EL (cell line): ENCODE measurements around the gene VPS26B.
"Not testable (repeated sequence)": the region's sequence is repeated elsewhere in the genome, so short reads cannot be mapped to it uniquely, and the experiment has no call there.

Source experiments
- DNase-seq: peaks from one replicate; pipeline ENCODE4 v3.0.0-alpha.2; 2016

Gene VPS26B

DNA sequence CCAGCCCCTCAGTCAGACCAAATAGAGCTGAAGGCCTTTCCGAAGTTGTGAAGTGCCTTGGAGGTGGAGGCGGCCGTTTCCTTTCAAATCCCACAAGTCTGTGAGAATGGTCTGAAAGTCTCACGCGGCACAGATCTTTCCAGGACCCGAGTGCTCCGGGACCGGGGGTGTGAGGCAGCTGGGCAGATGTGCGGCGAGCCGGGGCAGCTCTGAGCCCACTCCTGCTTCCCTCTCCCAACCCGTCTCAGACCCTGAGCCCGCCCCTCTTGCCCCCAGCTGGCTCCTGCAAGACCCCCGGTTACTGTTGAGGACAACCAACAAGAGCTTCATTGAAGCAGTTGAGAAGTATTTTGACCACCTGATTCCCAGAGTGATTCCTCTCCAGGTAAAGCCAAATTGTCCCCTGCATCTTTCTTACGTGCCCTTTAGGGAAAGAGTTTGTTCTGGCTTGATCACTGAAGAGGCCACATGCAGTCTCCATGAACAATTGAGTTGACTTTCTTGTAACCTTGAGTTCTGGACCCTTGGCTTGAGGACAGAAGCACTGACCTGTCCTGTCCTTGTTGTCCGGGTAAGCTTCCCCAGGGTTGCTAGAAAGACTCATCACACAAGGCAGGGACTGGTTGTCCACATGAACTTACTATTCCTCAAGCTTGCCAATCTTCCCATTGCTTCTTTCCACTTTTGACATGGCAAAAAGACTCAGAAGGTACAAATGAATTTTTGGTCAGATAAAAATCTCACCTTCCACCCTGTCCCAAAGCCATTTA, 59.2 kb downstream of the VPS26B start:
- DNase-seq: no peak

DNA sequence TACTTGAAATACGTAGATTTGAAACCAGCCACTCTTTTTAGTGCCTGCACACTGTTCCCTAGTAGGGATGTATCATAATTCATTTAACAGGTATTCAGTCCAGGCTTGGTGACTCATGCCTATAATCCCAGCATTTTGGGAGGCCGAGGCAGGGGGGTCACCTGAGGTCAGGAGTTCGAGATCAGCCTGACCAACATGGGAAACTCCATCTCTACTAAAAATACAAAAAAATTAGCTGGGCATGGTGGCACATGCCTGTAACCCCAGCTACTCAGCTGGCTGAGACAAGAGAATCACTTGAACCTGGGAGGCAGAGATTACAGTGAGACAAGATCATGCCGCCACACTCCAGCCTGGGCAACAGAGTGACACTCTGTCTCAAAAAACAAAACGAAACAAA, 59.9 kb downstream of the VPS26B start:
- DNase-seq: not testable (repeated sequence)

DNA sequence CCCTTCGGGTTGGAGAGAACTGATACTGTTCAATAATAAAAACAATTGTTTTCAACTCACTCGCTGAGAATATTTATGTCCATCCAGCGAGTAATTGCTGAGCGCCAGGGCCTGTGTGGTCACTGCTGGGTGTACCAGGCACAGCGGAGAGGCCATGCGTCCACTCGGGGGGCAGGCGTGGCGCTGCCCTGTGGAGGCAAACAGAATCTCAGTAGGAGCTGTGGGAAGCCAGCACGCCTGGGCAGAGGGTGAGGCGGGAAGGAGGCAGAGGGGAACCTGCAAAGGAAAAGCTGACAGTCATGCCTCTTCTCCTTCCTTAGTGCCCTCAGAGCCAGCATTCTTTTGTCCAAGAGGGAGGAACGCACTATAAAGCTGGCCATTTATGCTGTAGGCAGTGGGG, 63.1 kb downstream of the VPS26B start:
- no peak for DNase-seq

DNA sequence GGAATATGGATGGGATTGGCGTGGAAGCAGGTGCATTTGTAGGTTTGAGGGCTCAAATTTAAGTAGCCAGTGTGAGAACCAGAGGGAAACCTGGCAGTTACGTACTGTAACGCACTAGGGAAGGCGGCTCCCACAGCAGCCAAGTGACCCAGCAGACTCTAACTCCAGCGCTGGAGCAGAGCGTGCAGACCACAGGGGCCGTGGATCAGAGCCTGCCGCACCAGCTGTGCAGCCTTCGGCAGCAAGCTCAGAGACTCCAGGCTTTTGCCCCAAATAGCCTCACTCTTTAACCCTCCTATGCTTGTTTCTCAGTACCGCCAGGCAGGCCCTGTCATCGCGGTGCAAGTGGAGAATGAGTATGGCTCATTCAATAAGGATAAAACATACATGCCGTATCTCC, 64.0 kb downstream of the VPS26B start:
- DNase-seq: no peak

DNA sequence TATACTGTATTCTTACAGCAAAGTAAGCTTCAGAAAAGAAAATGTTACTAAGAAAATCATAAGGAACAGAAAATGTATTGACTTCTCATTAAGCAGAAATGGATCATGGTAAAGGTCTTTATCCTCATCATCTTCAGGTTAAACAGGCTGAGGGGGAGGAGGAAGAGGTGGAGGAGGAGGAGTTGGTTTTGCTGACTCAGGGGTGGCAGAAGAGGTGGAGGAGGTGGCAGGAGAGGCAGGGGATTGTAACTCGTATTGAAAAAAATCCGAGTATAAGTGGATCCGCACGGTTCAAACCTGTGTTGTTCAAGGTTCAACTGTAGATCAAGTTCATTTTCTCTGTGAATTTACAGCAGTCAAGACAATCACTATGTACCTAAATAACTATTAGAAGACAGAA, 64.7 kb downstream of the VPS26B start:
- DNase-seq: no peak

DNA sequence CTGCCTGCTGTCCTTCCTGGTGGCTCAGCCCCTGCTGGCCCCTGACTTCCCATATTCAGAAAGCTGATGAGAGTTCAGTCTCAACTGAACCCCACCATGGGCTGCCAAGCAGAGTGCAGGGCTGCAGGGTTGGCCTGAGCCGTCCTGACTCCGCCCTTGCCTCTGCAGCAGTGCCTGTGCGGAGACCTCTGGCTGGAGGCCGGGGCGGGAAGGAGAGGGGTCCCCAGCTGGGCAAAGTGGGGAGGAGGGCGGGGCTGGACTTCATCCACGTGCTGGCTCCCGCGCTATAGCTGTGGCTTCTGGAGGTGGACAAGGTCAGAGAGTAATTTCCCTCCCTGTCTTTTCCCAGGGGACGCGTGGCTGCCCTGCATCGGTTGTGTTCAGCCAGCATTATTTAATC, 65.3 kb downstream of the VPS26B start:
- DNase-seq: no peak

DNA sequence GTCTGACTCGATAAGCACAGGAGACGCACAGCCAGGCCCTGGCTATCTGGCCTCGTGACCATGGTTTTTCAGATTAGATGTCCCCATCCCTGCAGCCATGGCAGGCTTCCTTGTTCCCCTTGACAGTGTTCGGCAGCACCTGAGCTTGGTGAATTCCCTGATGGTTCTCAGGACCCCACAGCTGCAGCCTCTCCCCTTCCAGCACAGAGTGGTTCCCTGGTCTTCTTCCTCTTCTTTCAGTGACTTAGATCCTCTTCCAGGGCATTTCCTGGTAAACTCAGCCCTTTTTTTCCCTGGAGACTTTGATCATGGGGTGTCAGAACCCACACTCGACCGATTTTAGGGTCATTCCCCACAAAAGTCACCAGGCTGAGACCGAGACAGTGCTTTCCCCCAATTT, 66.2 kb downstream of the VPS26B start:
- no peak for DNase-seq

DNA sequence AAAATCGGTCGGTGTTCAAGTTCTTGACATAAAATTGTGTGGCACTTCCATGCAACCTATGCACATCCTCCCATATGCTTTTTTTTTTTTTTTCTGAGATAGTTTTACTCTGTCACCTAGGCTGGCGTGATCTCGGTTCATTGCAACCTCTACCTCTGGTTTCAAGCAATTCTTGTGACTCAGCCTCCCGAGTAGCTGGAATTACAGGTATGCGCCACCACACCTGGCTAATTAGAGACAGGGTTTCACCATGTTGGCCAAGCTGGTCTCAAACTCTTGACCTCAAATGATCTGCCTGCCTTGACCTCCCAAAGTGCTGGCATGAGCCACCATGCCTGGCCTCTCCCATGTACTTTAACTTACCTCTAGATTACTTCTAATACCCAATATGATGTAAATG, 66.7 kb downstream of the VPS26B start:
- DNase-seq: no peak

DNA sequence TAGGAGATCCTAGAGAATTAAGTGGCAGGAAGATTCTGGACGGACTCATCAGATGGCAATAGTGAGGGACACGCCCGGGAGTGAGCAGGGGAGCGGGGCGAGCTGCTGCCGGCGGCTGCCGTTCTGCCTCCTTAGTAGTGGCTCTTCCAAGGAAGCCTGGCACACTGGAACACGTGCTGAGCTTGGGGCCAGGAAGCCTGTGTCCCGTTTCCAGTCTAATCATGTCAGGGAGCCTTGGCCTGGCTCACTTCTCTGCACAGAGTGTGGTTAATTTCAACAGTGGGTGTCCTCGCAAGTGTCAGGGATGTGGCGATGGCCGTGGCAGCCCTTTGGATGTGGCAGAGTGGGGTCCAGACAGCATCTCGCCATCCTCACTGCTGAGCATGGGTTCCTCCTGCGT, 68.2 kb downstream of the VPS26B start:
- no peak for DNase-seq

DNA sequence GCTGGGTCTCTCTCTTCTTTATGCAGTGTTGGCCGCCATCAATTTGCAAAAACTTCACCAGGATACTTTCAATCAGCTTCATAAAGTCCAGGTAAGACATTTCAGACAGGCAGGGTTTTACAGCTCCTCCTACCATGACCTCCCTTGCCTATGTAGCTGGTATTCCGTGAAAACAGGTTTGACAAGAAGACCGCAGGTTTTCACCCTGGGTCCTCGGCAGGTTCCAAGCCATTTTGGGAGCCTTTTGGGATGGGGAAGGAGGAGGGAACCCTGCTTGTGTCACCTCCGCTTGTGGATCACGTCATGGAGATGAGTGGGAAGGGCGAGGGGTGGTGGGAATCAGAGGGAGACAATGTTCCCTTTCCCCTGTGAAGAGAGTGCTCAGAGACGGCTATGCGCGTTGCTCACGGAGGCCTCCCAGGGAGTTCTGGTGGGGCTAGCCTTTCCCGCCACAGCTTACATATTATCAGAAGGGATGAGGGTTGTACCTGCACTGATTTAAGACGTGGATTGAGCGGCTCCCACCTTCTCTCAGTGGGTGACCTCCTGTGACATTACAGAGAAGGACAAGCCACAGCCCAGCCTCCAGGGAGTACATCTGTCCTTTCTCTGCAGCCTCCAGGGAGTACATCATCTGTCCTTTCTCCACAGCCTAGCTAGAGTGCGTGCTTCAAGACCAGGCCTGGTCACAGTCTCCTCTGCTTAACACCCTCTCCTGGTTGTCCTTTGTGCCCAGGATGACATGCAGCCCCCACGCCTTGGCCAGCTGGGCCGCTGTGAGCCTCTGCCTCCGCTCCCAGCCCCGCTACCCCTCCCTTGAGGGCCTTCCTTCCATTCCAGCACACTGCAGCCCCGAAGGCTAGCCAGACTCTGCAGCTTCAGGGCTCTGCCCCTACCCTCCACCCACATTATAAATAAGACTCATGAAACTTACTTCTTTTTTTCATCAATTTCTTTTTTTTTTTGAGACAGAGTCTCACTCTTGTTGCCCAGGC, 68.9 kb downstream of the VPS26B start:
- DNase-seq: no peak

DNA sequence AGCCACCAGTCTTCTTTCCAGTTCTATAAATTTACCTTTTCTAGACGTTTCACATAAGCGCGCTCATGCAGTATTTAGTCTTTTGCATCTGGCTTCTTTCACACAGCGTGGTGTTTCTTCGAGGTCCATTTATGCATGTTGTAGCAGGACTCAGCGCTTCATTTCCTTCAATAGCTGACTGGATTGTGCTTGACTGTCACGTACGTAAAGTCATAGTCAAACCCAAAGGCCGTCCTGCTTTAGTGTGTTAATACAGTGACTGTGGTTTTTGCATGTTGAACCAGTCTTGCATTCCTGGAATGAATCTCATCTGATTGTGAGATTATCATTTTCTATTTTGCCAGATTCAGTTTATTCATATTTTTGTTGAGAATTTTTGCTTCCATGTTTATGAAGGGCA, 70.2 kb downstream of the VPS26B start:
- no peak for DNase-seq
